Activated CD8-positive, alpha-beta memory T cell treated with anti-CD3 and anti-CD28 coated beads for 24 hours (primary cell): ENCODE results near the gene MTERF4.

Experiments used
- DNase-seq: peaks from one replicate; pipeline ENCODE4 v3.0.0-alpha.2; 2020

The MTERF4 gene

GRCh38 chr2:241133436-241133820, 31.3 kb upstream of the MTERF4 start:
- DNase-seq, result no peak

- DNase-seq, result no peak
These were observed 30.7 kb upstream of the MTERF4 start for GRCh38 chr2:241132538-241133435.

- DNase-seq, result no peak
These were observed 29.4 kb upstream of the MTERF4 start for GRCh38 chr2:241131531-241131930.

GRCh38 chr2:241130316-241130715, 28.2 kb upstream of the MTERF4 start:
- no peak for DNase-seq

GRCh38 chr2:241129086-241129871, 27.2 kb upstream of the MTERF4 start:
- no peak for DNase-seq

- no peak for DNase-seq
These were observed 26.2 kb upstream of the MTERF4 start for GRCh38 chr2:241128266-241128665.

- DNase-seq, result no peak
These were observed 24.7 kb upstream of the MTERF4 start for GRCh38 chr2:241126771-241127202.

- no peak for DNase-seq
These were observed 24.1 kb upstream of the MTERF4 start for GRCh38 chr2:241126201-241126611.

GRCh38 chr2:241125626-241126025, 23.5 kb upstream of the MTERF4 start:
- DNase-seq, result no peak

- no peak for DNase-seq
These were observed 21.9 kb upstream of the MTERF4 start for GRCh38 chr2:241123816-241124536.

GRCh38 chr2:241122376-241123002, 20.4 kb upstream of the MTERF4 start:
- DNase-seq, result no peak

- no peak for DNase-seq
These were observed 18.9 kb upstream of the MTERF4 start for GRCh38 chr2:241121008-241121407.

GRCh38 chr2:241120440-241120839, 18.4 kb upstream of the MTERF4 start:
- no peak for DNase-seq

- no peak for DNase-seq
These were observed 16.8 kb upstream of the MTERF4 start for GRCh38 chr2:241118737-241119505.

GRCh38 chr2:241116606-241117560, 14.8 kb upstream of the MTERF4 start:
- DNase-seq, result no peak

- no peak for DNase-seq
These were observed 13.3 kb upstream of the MTERF4 start for GRCh38 chr2:241115361-241115760.

GRCh38 chr2:241114836-241115235, 12.7 kb upstream of the MTERF4 start:
- no peak for DNase-seq

GRCh38 chr2:241112592-241112991, 10.5 kb upstream of the MTERF4 start:
- DNase-seq, result peak; percentile 76

- no peak for DNase-seq
These were observed 10.0 kb upstream of the MTERF4 start for GRCh38 chr2:241112046-241112445.

- DNase-seq, result peak; percentile 71
These were observed 9.3 kb upstream of the MTERF4 start for GRCh38 chr2:241111440-241111805.
